ENCODE measurements around the gene OR5T3. TPM values are rescaled to one million over a fixed set of nuclear protein-coding genes. Genes with fewer than 3 reads are reported as not detected.

Gene OR5T3
- total and polyA plus RNA-seq, 4 donors = not detected

DNA sequence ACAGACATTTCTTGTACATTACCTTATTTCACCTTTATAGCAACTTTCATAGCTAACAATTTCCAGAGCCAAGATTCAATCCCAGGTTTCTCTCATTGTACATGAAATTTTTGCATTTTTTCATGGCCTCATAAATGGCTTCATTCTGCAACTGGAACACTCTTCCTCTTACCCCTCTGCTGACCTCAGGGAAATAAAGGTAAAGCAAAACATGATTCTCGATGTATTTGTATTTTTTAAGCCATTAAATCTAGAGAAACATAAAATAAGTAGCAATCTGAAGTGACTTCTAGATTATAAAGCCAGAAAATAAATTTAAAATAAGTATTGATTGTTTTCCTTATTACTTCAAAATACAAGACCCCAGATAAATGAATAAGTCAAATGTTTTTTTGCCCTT, 17.9 kb upstream of the OR5T3 start, which contains the start of gene OR5T2:
TSS of gene OR5T2 (minus strand) at position 101 of the 400 bp plus-strand sequence. CDS start 1,193 bp downstream, outside the sequence.
- ATAC-seq (ENCODE audit: insufficient read depth, low FRiP score) = no peak
- no peaks in the 10 kb centered on the region for H3K36me3 ChIP-seq (ENCODE audit: control insufficient read depth in 4 of 4, insufficient read depth in 4 of 4, low read length in 4 of 4)
- H3K9ac ChIP-seq (ENCODE audit: insufficient read depth in 1 of 2, low read length in 2 of 2) = no peak within 1 kb of the TSS
- no peak within 1 kb of the TSS for H3K4me3 ChIP-seq
- peaks cover 0 to 7% (median 0%) of the 10 kb centered on the region in 4 donors for H3K9me3 ChIP-seq (ENCODE audit: control insufficient read depth in 4 of 4, insufficient read depth in 3 of 4, low read length in 3 of 4)
- no peak within 1 kb of the TSS for H3K27ac ChIP-seq (ENCODE audit: low read depth in 1 of 2, low read length in 1 of 2)
- TF ChIP-seq CTCF (IDR thresholded peaks at IDR 0.05; ENCODE audit: control extremely low read depth, extremely low read depth) = no peak
- H3K4me1 ChIP-seq (ENCODE audit: control insufficient read depth in 5 of 5, insufficient read depth in 5 of 5, low read length in 5 of 5) = no peaks in the 10 kb centered on the region
- DNase-seq = no peak
- 63% methylated on average over 1 of the region's 1 CpG for WGBS, 2 donors
- H3K27me3 ChIP-seq (ENCODE audit: control insufficient read depth in 3 of 3, insufficient read depth in 3 of 3, low read length in 2 of 3) = no peaks in the 10 kb centered on the region

DNA sequence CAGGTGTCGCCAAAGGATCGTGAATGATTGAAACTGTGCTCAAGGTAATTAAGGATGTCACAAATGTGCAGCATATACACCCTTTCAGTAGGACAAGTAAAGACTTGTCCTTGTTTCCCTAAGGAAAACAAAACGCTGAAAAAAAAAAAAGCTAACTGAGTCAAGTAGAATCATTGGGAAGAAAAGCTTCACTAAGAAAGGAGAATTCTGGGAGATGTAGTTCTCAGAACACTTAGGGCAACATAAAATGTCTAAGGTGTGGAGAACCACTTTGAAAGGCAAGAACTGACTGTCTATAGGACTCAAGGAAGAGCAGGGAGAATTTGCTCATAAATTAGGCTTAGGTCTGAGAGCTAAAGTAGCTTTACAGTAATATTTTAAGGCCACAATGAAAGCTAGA, 19.0 kb downstream of the OR5T3 start:
- DNase-seq (no peak), ATAC-seq (ENCODE audit: insufficient read depth, low FRiP score) (no peak)
- no peak for TF ChIP-seq CTCF (IDR thresholded peaks at IDR 0.05; ENCODE audit: control extremely low read depth, extremely low read depth)
- Histone ChIP-seq H3K27ac (ENCODE audit: low read depth in 1 of 2, low read length in 1 of 2) (no peak overlapping the region), H3K27me3 (ENCODE audit: control insufficient read depth in 3 of 3, insufficient read depth in 3 of 3, low read length in 2 of 3) (no peaks in the 10 kb centered on the region), H3K4me1 (ENCODE audit: control insufficient read depth in 5 of 5, insufficient read depth in 5 of 5, low read length in 5 of 5) (no peaks in the 10 kb centered on the region), H3K36me3 (ENCODE audit: control insufficient read depth in 4 of 4, insufficient read depth in 4 of 4, low read length in 4 of 4) (no peaks in the 10 kb centered on the region), H3K4me3 (no peak overlapping the region), H3K9ac (ENCODE audit: insufficient read depth in 1 of 2, low read length in 2 of 2) (no peak overlapping the region), H3K9me3 (ENCODE audit: control insufficient read depth in 4 of 4, insufficient read depth in 3 of 4, low read length in 3 of 4) (peaks cover 0 to 6% (median 0%) of the 10 kb centered on the region in 4 donors)
- 61 to 65% methylated on average over 3 of the region's 3 CpGs for WGBS, 2 donors

GRCh38 chr11:56273854-56274253, 21.8 kb downstream of the OR5T3 start, which contains the start of gene OR5T1:
OR5T1 (plus strand) TSS chr11:56274154; CDS start chr11:56275639, 1,485 bp downstream.
- no peaks in the 10 kb centered on the region for H3K36me3 ChIP-seq (ENCODE audit: control insufficient read depth in 4 of 4, insufficient read depth in 4 of 4, low read length in 4 of 4)
- H3K4me3 ChIP-seq = no peak within 1 kb of the TSS
- no peak within 1 kb of the TSS for H3K27ac ChIP-seq (ENCODE audit: low read depth in 1 of 2, low read length in 1 of 2)
- peaks cover 0 to 4% (median 0%) of the 10 kb centered on the region in 4 donors for H3K9me3 ChIP-seq (ENCODE audit: control insufficient read depth in 4 of 4, insufficient read depth in 3 of 4, low read length in 3 of 4)
- H3K27me3 ChIP-seq (ENCODE audit: control insufficient read depth in 3 of 3, insufficient read depth in 3 of 3, low read length in 2 of 3) = no peaks in the 10 kb centered on the region
- H3K9ac ChIP-seq (ENCODE audit: insufficient read depth in 1 of 2, low read length in 2 of 2) = no peak within 1 kb of the TSS
- TF ChIP-seq CTCF (IDR thresholded peaks at IDR 0.05; ENCODE audit: control extremely low read depth, extremely low read depth) = no peak
- ATAC-seq (ENCODE audit: insufficient read depth, low FRiP score) (no peak), DNase-seq (no peak)
- H3K4me1 ChIP-seq (ENCODE audit: control insufficient read depth in 5 of 5, insufficient read depth in 5 of 5, low read length in 5 of 5) = no peaks in the 10 kb centered on the region

DNA sequence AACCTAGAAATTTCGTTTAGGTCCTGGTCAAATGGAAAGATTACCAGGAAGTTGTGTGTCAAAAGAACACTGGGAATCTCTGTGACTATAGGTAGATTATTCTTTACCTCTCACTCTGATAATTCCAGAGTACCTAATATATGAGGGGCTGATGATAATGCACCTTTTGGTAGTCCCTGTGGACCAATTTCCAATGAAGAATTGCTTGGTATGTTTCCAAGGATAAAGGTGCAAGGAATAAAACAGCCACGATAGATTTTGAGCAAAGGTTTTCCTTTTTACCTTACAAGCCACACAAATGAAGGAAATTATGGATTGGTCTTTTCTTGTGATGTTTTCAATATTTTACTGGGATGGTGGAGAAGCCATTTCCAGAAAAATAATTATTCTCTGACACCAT, 40.1 kb downstream of the OR5T3 start, which contains the start of gene OR8H1:
TSS of gene OR8H1 (minus strand) at position 101 of the 400 bp plus-strand sequence. CDS start 1,192 bp downstream, outside the sequence.
- H3K4me3 ChIP-seq = no peak within 1 kb of the TSS
- no peak within 1 kb of the TSS for H3K27ac ChIP-seq (ENCODE audit: low read depth in 1 of 2, low read length in 1 of 2)
- H3K4me1 ChIP-seq (ENCODE audit: control insufficient read depth in 5 of 5, insufficient read depth in 5 of 5, low read length in 5 of 5) = no peaks in the 10 kb centered on the region
- H3K9me3 ChIP-seq (ENCODE audit: control insufficient read depth in 4 of 4, insufficient read depth in 3 of 4, low read length in 3 of 4) = no peaks in the 10 kb centered on the region
- no peaks in the 10 kb centered on the region for H3K27me3 ChIP-seq (ENCODE audit: control insufficient read depth in 3 of 3, insufficient read depth in 3 of 3, low read length in 2 of 3)
- no peak within 1 kb of the TSS for H3K9ac ChIP-seq (ENCODE audit: insufficient read depth in 1 of 2, low read length in 2 of 2)
- TF ChIP-seq CTCF (IDR thresholded peaks at IDR 0.05; ENCODE audit: control extremely low read depth, extremely low read depth) = no peak
- no peaks in the 10 kb centered on the region for H3K36me3 ChIP-seq (ENCODE audit: control insufficient read depth in 4 of 4, insufficient read depth in 4 of 4, low read length in 4 of 4)
- no peak for DNase-seq
- ATAC-seq (ENCODE audit: insufficient read depth, low FRiP score) = no peak
- 59 to 67% methylated on average over 2 of the region's 2 CpGs for WGBS, 2 donors

Measured in lung (tissue), 12 donors.